Measurements from ENCODE around the gene INCENP.
"Not testable (repeated sequence)": the region's sequence is repeated elsewhere in the genome, so short reads cannot be mapped to it uniquely, and the experiment has no call there.

INCENP gene

DNA sequence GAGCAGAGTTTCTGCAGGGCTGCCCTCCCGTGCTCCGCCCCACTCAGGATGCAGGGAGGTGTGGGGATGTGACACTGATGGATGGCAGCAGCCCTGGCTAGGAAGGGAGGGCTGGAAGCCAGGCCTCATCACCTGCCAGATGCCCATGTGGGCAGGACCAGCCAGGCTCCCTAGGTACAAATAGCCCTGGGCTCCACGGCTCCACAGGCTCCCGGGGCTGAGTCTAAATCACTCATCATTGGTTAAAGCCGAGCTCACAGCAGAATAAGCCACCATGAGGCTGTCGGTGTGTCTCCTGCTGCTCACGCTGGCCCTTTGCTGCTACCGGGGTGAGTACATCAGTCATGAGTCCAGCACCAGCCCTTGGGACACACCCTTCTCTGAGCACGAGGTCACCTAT lies 66.2 kb downstream of the INCENP start, which contains the start of gene SCGB1D1:
SCGB1D1 (plus strand) TSS at position 206 of the 400 bp plus-strand sequence; CDS start at position 275, 69 bp downstream.
- no peak for DNase-seq (ENCODE audit: low read depth)
- TF ChIP-seq CTCF (IDR thresholded peaks at IDR 0.05; ENCODE audit: low read depth, low read length, missing control alignments): no peak
- H3K4me3 ChIP-seq (ENCODE audit: low read depth, low read length): no peak within 1 kb of the TSS

- no peak for DNase-seq (ENCODE audit: low read depth)
- H3K4me3 ChIP-seq (ENCODE audit: low read depth, low read length): no peak overlapping the region
- TF ChIP-seq CTCF (IDR thresholded peaks at IDR 0.05; ENCODE audit: low read depth, low read length, missing control alignments): no peak
Measured at GRCh38 chr11:62193952-62194351, 70.1 kb downstream of the INCENP start.

DNA sequence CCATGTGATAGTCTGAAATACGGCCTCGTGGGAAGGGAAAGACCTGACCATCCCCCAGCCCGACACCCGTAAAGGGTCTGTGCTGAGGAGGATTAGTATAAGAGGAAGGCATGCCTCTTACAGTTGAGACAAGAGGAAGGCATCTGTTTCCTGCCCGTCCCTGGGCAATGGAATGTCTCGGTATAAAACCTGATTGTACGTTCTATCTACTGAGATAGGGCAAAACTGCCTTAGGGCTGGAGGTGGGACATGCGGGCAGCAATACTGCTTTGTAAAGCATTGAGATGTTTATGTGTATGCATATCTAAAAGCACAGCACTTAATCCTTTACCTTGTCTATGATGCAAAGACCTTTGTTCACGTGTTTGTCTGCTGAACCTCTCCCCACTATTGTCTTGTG lies 71.2 kb downstream of the INCENP start:
- not testable (repeated sequence) for DNase-seq (ENCODE audit: low read depth)

GRCh38 chr11:62195945-62196344 lies 72.1 kb downstream of the INCENP start:
- no peak overlapping the region for H3K4me3 ChIP-seq (ENCODE audit: low read depth, low read length)
- no peak for DNase-seq (ENCODE audit: low read depth)
- TF ChIP-seq CTCF (IDR thresholded peaks at IDR 0.05; ENCODE audit: low read depth, low read length, missing control alignments): peak; percentile 32

More for the DNA sequence above, 71.2 kb downstream of the INCENP start:
- not testable (repeated sequence) for H3K4me3 ChIP-seq (ENCODE audit: low read depth, low read length)

GRCh38 chr11:62197400-62197799 lies 73.6 kb downstream of the INCENP start:
- H3K4me3 ChIP-seq (ENCODE audit: low read depth, low read length); DNase-seq (ENCODE audit: low read depth): not testable (repeated sequence)

- no peak for DNase-seq (ENCODE audit: low read depth)
- no peak for TF ChIP-seq CTCF (IDR thresholded peaks at IDR 0.05; ENCODE audit: low read depth, low read length, missing control alignments)
- H3K4me3 ChIP-seq (ENCODE audit: low read depth, low read length): no peak overlapping the region
Measured at GRCh38 chr11:62201376-62201775, 77.6 kb downstream of the INCENP start.
